ENCODE data around the gene TOP3B. TPM values are rescaled to one million over a fixed set of nuclear protein-coding genes. Genes with fewer than 3 reads are reported as not detected.

TOP3B gene
- total and polyA plus RNA-seq, 9 of the 15 experiments (the other 6 are each of a cell fraction or from before 2014, with no cell fraction given): 3.0 to 188 (median 112) TPM

DNA sequence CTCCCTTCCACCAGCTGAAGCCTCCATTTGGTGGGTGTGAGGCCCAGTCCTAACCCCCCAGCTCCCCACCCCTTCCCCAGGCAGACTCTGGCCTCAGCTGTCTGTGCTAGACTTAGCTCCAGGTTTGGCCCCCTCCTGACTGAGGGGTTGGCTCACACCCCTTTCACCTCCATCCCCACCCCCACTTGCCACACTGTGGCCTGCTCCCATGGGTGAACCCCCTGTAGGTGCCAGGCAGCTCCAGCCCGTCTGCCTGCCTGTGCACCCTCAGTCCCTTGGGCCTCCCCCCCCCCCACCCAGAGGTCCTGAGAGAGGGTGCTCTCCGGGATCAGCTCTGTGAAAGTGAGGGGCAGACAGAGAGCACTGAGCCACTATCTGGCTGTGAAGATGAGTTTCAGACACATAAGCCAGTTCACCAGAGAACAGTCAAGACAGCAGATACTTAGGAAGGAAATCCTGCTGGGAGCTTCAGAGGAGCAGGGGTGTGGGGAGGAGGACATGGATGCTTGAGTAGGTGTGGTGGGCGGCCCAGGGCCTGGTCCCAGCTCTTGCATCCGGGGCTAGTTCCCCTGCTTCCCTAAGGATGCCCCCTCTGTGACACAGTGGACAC, 66.2 kb downstream of the TOP3B start (continued):
- TF ChIP-seq, protein P1, sequence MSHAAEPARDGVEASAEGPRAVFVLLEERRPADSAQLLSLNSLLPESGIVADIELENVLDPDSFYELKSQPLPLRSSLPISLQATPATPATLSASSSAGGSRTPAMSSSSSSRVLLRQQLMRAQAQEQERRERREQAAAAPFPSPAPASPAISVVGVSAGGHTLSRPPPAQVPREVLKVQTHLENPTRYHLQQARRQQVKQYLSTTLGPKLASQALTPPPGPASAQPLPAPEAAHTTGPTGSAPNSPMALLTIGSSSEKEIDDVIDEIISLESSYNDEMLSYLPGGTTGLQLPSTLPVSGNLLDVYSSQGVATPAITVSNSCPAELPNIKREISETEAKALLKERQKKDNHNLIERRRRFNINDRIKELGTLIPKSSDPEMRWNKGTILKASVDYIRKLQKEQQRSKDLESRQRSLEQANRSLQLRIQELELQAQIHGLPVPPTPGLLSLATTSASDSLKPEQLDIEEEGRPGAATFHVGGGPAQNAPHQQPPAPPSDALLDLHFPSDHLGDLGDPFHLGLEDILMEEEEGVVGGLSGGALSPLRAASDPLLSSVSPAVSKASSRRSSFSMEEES (CRISPR knock-in tag; IDR thresholded peaks at IDR 0.05): no peak
- TF ChIP-seq SAFB2 (IDR thresholded peaks at IDR 0.05; ENCODE audit: borderline replicate concordance, low read depth, low read length, severe bottlenecking): no peak
- no peak for TF ChIP-seq MYBL2 (IDR thresholded peaks at IDR 0.05; ENCODE audit: low read depth)
- TF ChIP-seq MYBL2 (CRISPR knock-in tag; IDR thresholded peaks at IDR 0.05; ENCODE audit: borderline replicate concordance): no peak
- TF ChIP-seq CEBPG (CRISPR knock-in tag; IDR thresholded peaks at IDR 0.05): no peak
- no peak for TF ChIP-seq CEBPG (tag; conservative IDR thresholded peaks at IDR 0.05 in 1 of 2, IDR thresholded peaks at IDR 0.05 in 1 of 2)
- no peak for TF ChIP-seq CC2D1A (IDR thresholded peaks at IDR 0.05)
- TF ChIP-seq ZNF184 (CRISPR knock-in tag; IDR thresholded peaks at IDR 0.05): 0 out of 2 replicates have a peak, but pooled peaks have one; percentile 13
- no peak for TF ChIP-seq PRPF4 (IDR thresholded peaks at IDR 0.05; ENCODE audit: insufficient read depth, low read depth, low read length, poor library complexity, severe bottlenecking)
- TF ChIP-seq, protein P2, sequence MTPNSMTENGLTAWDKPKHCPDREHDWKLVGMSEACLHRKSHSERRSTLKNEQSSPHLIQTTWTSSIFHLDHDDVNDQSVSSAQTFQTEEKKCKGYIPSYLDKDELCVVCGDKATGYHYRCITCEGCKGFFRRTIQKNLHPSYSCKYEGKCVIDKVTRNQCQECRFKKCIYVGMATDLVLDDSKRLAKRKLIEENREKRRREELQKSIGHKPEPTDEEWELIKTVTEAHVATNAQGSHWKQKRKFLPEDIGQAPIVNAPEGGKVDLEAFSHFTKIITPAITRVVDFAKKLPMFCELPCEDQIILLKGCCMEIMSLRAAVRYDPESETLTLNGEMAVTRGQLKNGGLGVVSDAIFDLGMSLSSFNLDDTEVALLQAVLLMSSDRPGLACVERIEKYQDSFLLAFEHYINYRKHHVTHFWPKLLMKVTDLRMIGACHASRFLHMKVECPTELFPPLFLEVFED (CRISPR knock-in tag; conservative IDR thresholded peaks at IDR 0.05): 0 out of 2 replicates have a peak, but pooled peaks have one; percentile 4
- peak in 1 of 2 experiments; percentile 7; a peak in 1 of 3 replicates for TF ChIP-seq CBX3 (IDR thresholded peaks at IDR 0.05; ENCODE audit: borderline replicate concordance in 1 of 2, low read length in 2 of 2)
- TF ChIP-seq SRSF3 (IDR thresholded peaks at IDR 0.05; ENCODE audit: insufficient read depth, low read length): no peak
- TF ChIP-seq NFE2L1 (tag; IDR thresholded peaks at IDR 0.05; ENCODE audit: borderline replicate concordance, low read depth): no peak
- no peak for TF ChIP-seq CEBPB (tag; IDR thresholded peaks at IDR 0.05)
- TF ChIP-seq, protein P3, sequence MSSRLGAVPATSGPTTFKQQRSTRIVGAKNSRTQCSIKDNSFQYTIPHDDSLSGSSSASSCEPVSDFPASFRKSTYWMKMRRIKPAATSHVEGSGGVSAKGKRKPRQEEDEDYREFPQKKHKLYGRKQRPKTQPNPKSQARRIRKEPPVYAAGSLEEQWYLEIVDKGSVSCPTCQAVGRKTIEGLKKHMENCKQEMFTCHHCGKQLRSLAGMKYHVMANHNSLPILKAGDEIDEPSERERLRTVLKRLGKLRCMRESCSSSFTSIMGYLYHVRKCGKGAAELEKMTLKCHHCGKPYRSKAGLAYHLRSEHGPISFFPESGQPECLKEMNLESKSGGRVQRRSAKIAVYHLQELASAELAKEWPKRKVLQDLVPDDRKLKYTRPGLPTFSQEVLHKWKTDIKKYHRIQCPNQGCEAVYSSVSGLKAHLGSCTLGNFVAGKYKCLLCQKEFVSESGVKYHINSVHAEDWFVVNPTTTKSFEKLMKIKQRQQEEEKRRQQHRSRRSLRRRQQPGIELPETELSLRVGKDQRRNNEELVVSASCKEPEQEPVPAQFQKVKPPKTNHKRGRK (tag; IDR thresholded peaks at IDR 0.05): no peak
- TF ChIP-seq ZNF408 (CRISPR knock-in tag; IDR thresholded peaks at IDR 0.05; ENCODE audit: low read depth): 0 out of 2 replicates have a peak, but pooled peaks have one; percentile 28
- TF ChIP-seq ZNF76 (CRISPR knock-in tag; IDR thresholded peaks at IDR 0.05; ENCODE audit: borderline replicate concordance): no peak
